ENCODE measurements around the gene NGRN. TPM values are rescaled to one million over a fixed set of nuclear protein-coding genes. Genes with fewer than 3 reads are reported as not detected.
"Not testable (repeated sequence)": the region's sequence is repeated elsewhere in the genome, so short reads cannot be mapped to it uniquely, and the experiment has no call there.

NGRN gene
- total RNA-seq, 1 experiment from 2014 or later: 114 TPM

- intact Hi-C loops (cut with micrococcal nuclease; ENCODE audit: unreplicated experiment): no loop called here
- peaks cover 58% of the 10 kb centered on the region for H3K4me1 Mint-ChIP-seq (ENCODE audit: low read depth, unreplicated experiment)
- no peak overlapping the region for H3K27ac Mint-ChIP-seq (ENCODE audit: unreplicated experiment)
- CTCF ChIA-PET: interaction anchor here (0.5 to 1.0 kb wide), 4 partner anchors 19 to 170 kb away, joined by 3 to 11 read pairs (median 4); partner anchors contain the start of gene SEMA4B
- BruUV-seq (replicated peaks): no TSS peak
- DNase-seq: no peak
- no peaks in the 10 kb centered on the region for H3K27me3 Mint-ChIP-seq (ENCODE audit: unreplicated experiment)
- no peaks in the 10 kb centered on the region for H3K9me3 Mint-ChIP-seq (ENCODE audit: low read depth, unreplicated experiment)
- peak overlapping the region; percentile 99 for H3K4me3 Mint-ChIP-seq (ENCODE audit: low read depth, unreplicated experiment)
- H3K36me3 Mint-ChIP-seq (ENCODE audit: insufficient read depth, unreplicated experiment): peaks cover 76% of the 10 kb centered on the region
- TF ChIP-seq CTCF (IDR thresholded peaks at IDR 0.05; ENCODE audit: unreplicated experiment): no peak
Measured at GRCh38 chr15:90268415-90268814, 2.9 kb downstream of the NGRN start.

DNA sequence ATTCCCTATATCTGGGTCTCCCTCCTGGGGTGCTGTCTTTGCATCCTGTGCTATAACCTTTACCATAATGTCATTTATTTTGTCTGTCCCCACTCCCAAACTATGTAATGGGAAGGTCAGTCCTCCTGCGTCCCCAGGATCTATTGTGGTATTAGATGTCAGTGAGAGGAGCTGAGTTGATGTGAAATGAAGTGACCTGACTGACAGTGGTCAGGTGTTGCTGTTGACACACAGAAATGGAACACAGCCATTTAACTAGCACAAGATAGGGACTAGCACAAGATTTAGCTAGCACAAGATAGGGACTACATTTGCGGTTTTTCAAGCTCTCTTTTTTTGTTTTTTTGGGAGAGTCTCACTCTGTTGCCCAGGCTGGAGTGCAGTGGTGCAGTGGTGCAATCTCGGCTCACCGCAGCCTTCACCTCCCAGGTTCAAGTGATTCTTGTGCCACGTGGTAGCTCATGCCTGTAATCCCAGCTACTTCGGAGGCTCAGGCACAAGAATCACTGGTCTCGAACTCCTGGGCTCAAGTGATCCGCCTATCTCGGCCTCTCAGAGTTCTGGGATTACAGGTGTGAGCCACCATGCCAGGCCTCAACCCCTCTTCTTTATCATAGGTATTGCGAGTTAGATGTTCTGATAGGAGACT is 5.2 kb downstream of the NGRN start:
- intact Hi-C loops (cut with micrococcal nuclease; ENCODE audit: unreplicated experiment): no loop called here
- no peak for TF ChIP-seq CTCF (IDR thresholded peaks at IDR 0.05; ENCODE audit: unreplicated experiment)
- H3K9me3 Mint-ChIP-seq (ENCODE audit: low read depth, unreplicated experiment): no peaks in the 10 kb centered on the region
- H3K36me3 Mint-ChIP-seq (ENCODE audit: insufficient read depth, unreplicated experiment): peaks cover 78% of the 10 kb centered on the region
- H3K4me1 Mint-ChIP-seq (ENCODE audit: low read depth, unreplicated experiment): peaks cover 43% of the 10 kb centered on the region
- no peak overlapping the region for H3K4me3 Mint-ChIP-seq (ENCODE audit: low read depth, unreplicated experiment)
- no peak overlapping the region for H3K27ac Mint-ChIP-seq (ENCODE audit: unreplicated experiment)
- no peaks in the 10 kb centered on the region for H3K27me3 Mint-ChIP-seq (ENCODE audit: unreplicated experiment)
- BruUV-seq (replicated peaks): no TSS peak
- CTCF ChIA-PET: interaction anchor here (0.8 kb wide), 1 partner anchor 37 kb away, joined by 3 read pairs; the partner anchor contains the start of genes CIB1 and GDPGP1
- DNase-seq: no peak

DNA sequence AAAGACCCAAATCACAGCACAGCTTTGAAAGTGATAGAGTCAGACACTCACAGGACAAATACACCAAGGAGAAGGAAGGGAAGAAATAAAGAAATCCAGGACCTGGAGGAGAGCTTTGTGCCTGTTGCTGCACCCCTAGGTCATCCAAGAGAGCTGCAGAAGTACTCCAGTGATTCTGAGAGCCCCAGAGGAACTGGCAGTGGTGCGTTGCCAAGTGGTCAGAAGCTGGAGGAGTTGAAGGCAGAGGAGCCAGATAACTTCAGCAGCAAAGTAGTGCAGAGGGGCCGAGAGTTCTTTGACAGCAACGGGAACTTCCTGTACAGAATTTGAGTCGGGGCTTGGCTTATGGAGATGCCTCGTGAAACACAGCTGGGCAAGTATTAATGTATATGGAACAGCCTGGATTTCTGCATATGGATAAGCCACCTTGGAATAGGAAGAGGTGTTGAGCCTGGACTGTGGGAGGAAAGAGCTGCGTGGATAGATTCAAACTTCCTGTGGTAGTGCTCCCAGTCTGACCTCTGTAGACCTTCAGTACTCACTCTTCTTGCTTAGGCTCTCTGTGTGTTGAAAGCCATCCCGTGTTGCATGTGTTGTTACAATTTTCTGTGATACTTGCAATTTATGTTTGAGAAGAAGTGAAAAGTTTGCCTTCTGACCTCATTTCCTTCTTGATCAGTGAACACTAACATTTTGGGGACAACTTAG is 6.1 kb downstream of the NGRN start:
- Mint-ChIP-seq H3K27me3 (ENCODE audit: unreplicated experiment) (no peaks in the 10 kb centered on the region), H3K27ac (ENCODE audit: unreplicated experiment) (no peak overlapping the region), H3K36me3 (ENCODE audit: insufficient read depth, unreplicated experiment) (peaks cover 72% of the 10 kb centered on the region), H3K9me3 (ENCODE audit: low read depth, unreplicated experiment) (no peaks in the 10 kb centered on the region), H3K4me1 (ENCODE audit: low read depth, unreplicated experiment) (peaks cover 43% of the 10 kb centered on the region), H3K4me3 (ENCODE audit: low read depth, unreplicated experiment) (no peak overlapping the region)
- intact Hi-C loops (cut with micrococcal nuclease; ENCODE audit: unreplicated experiment): no loop called here
- no peak for DNase-seq
- no peak for TF ChIP-seq CTCF (IDR thresholded peaks at IDR 0.05; ENCODE audit: unreplicated experiment)
- CTCF ChIA-PET: no interaction called here
- BruUV-seq (replicated peaks): TSS peak; percentile 0

GRCh38 chr15:90278467-90278866 is 13.0 kb downstream of the NGRN start:
- DNase-seq; H3K4me1 Mint-ChIP-seq (ENCODE audit: low read depth, unreplicated experiment); intact Hi-C loops (cut with micrococcal nuclease; ENCODE audit: unreplicated experiment); H3K9me3 Mint-ChIP-seq (ENCODE audit: low read depth, unreplicated experiment); CTCF ChIA-PET; H3K4me3 Mint-ChIP-seq (ENCODE audit: low read depth, unreplicated experiment); H3K27ac Mint-ChIP-seq (ENCODE audit: unreplicated experiment); H3K27me3 Mint-ChIP-seq (ENCODE audit: unreplicated experiment); BruUV-seq (replicated peaks): not testable (repeated sequence)
- H3K36me3 Mint-ChIP-seq (ENCODE audit: insufficient read depth, unreplicated experiment): peaks cover 17% of the 10 kb centered on the region

- H3K4me3 Mint-ChIP-seq (ENCODE audit: low read depth, unreplicated experiment); intact Hi-C loops (cut with micrococcal nuclease; ENCODE audit: unreplicated experiment); H3K9me3 Mint-ChIP-seq (ENCODE audit: low read depth, unreplicated experiment); H3K36me3 Mint-ChIP-seq (ENCODE audit: insufficient read depth, unreplicated experiment); H3K4me1 Mint-ChIP-seq (ENCODE audit: low read depth, unreplicated experiment); DNase-seq; H3K27ac Mint-ChIP-seq (ENCODE audit: unreplicated experiment); H3K27me3 Mint-ChIP-seq (ENCODE audit: unreplicated experiment); BruUV-seq (replicated peaks): not testable (repeated sequence)
- CTCF ChIA-PET: interaction anchor here (1.1 kb wide), 1 partner anchor 13 kb away, joined by 4 read pairs; no protein-coding TSS in a partner anchor
Measured at GRCh38 chr15:90280743-90281142, 15.3 kb downstream of the NGRN start.

DNA sequence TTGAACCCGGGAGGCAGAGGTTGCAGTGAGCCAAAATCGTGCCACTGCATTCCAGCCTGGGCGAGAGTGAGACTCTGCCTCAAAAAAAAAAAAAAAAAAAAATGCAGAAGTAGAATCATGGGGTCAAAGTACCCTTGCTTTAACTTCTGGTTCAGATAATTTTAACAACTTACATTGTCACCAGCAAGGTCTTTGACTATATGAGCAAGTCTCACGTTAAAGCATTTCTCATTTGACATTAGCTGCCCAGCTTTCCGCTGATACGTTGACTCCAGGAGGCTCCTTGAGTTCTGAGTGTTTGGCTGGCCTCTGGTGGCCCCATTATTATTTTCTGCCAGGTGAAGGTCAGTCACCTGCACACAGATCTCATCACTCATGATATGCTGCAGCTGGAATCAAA is 16.2 kb downstream of the NGRN start:
- H3K4me1 Mint-ChIP-seq (ENCODE audit: low read depth, unreplicated experiment); H3K9me3 Mint-ChIP-seq (ENCODE audit: low read depth, unreplicated experiment); intact Hi-C loops (cut with micrococcal nuclease; ENCODE audit: unreplicated experiment); H3K36me3 Mint-ChIP-seq (ENCODE audit: insufficient read depth, unreplicated experiment); H3K27ac Mint-ChIP-seq (ENCODE audit: unreplicated experiment); BruUV-seq (replicated peaks); H3K4me3 Mint-ChIP-seq (ENCODE audit: low read depth, unreplicated experiment); H3K27me3 Mint-ChIP-seq (ENCODE audit: unreplicated experiment): not testable (repeated sequence)
- peak; percentile 41 for DNase-seq
- CTCF ChIA-PET: interaction anchor here (0.7 to 1.1 kb wide), 4 partner anchors 12 to 221 kb away, joined by 4 to 6 read pairs (median 4); partner anchors contain the start of genes CIB1 and GDPGP1

All from Calu3 (cell line).